ENCODE data around the gene RGS19. TPM values are rescaled to one million over a fixed set of nuclear protein-coding genes. Genes with fewer than 3 reads are reported as not detected.

Gene RGS19
- total RNA-seq, 1 experiment from 2014 or later, result 12.8 TPM

- H2BK5ac ChIP-seq (ENCODE audit: insufficient read length, low read length), result no peak overlapping the region
- no peaks in the 10 kb centered on the region for H3K23me2 ChIP-seq (ENCODE audit: insufficient read length, low read depth, low read length, poor library complexity, severe bottlenecking)
- H2BK120ac ChIP-seq (ENCODE audit: low read depth, low read length, poor library complexity, severe bottlenecking), result no peak overlapping the region
- Mint-ChIP-seq H3K27me3 (ENCODE audit: low read depth) (no peaks in the 10 kb centered on the region), H3K27ac (no peak overlapping the region), H3K4me1 (no peaks in the 10 kb centered on the region), H3K36me3 (ENCODE audit: insufficient read depth in 1 of 3, low read depth in 3 of 3) (peaks cover 33 to 88% (median 72%) of the 10 kb centered on the region in 3 experiments), H3K9me3 (no peaks in the 10 kb centered on the region), H3K4me3 (no peak overlapping the region)
- H3K9ac ChIP-seq (ENCODE audit: extremely low read depth, insufficient read length, low read length), result no peak overlapping the region
- no peaks in the 10 kb centered on the region for H3K79me1 ChIP-seq (ENCODE audit: insufficient read depth, low read depth, low read length, poor library complexity, severe bottlenecking)
- H3K14ac ChIP-seq (ENCODE audit: insufficient read depth, low read length), result no peak overlapping the region
- no peak overlapping the region for H4K8ac ChIP-seq (replicated peaks; ENCODE audit: insufficient read length, low read depth, low read length)
- H3K9me3 ChIP-seq (ENCODE audit: control insufficient read depth, low read depth, low read length), result no peaks in the 10 kb centered on the region
- no peaks in the 10 kb centered on the region for H3K27me3 ChIP-seq (ENCODE audit: insufficient read depth, low read length)
- H3K4ac ChIP-seq (ENCODE audit: low read depth, low read length), result no peak overlapping the region
- no peak for TF ChIP-seq CTCF (conservative IDR thresholded peaks at IDR 0.05)
- H2BK20ac ChIP-seq (ENCODE audit: low read depth, low read length, poor library complexity, severe bottlenecking), result no peak overlapping the region
- no peak overlapping the region for H3K18ac ChIP-seq (ENCODE audit: insufficient read length, low read depth, low read length)
- no peak overlapping the region for H2BK12ac ChIP-seq (ENCODE audit: insufficient read length, low read depth, low read length)
- no peak overlapping the region for H3K56ac ChIP-seq (ENCODE audit: insufficient read length, low read depth, low read length)
- H4K91ac ChIP-seq (ENCODE audit: insufficient read length, low read depth, low read length), result no peak overlapping the region
- no peak overlapping the region for H4K5ac ChIP-seq (ENCODE audit: insufficient read length, low read depth, low read length)
- H2AFZ ChIP-seq (ENCODE audit: low read length), result no peak overlapping the region
- no peak overlapping the region for H3K27ac ChIP-seq (ENCODE audit: insufficient read length, low read depth, low read length)
- H2AK5ac ChIP-seq (ENCODE audit: insufficient read length, low read length), result no peak overlapping the region
- no peaks in the 10 kb centered on the region for H4K20me1 ChIP-seq (ENCODE audit: control insufficient read depth, insufficient read depth, insufficient read length)
- H3K79me2 ChIP-seq (ENCODE audit: insufficient read depth, low read length), result no peaks in the 10 kb centered on the region
- no peak overlapping the region for H3K4me2 ChIP-seq (ENCODE audit: insufficient read depth, insufficient read length, low read length)
- H3K4me1 ChIP-seq (ENCODE audit: insufficient read depth, low read length), result no peaks in the 10 kb centered on the region
- no CpG with 5 or more reads among the region's 38 CpGs for WGBS (ENCODE audit: extremely low coverage, insufficient read length, low lambda C conversion rate)
- DNase-seq, result no peak
- H3T11ph ChIP-seq (ENCODE audit: low read length), result no peak overlapping the region
- H3K23ac ChIP-seq (ENCODE audit: insufficient read length, low read depth, low read length), result no peak overlapping the region
- no peak overlapping the region for H2BK15ac ChIP-seq (ENCODE audit: low read depth, low read length)
Observed at GRCh38 chr20:64029293-64030117, 49.8 kb downstream of the RGS19 start.

Measured in H9 (cell line).